ENCODE data around the gene NR2F6. TPM values are rescaled to one million over a fixed set of nuclear protein-coding genes. Genes with fewer than 3 reads are reported as not detected.

Gene NR2F6
- total and polyA plus RNA-seq, 2 experiments from 2014 or later = 64.0 to 209 TPM

DNA sequence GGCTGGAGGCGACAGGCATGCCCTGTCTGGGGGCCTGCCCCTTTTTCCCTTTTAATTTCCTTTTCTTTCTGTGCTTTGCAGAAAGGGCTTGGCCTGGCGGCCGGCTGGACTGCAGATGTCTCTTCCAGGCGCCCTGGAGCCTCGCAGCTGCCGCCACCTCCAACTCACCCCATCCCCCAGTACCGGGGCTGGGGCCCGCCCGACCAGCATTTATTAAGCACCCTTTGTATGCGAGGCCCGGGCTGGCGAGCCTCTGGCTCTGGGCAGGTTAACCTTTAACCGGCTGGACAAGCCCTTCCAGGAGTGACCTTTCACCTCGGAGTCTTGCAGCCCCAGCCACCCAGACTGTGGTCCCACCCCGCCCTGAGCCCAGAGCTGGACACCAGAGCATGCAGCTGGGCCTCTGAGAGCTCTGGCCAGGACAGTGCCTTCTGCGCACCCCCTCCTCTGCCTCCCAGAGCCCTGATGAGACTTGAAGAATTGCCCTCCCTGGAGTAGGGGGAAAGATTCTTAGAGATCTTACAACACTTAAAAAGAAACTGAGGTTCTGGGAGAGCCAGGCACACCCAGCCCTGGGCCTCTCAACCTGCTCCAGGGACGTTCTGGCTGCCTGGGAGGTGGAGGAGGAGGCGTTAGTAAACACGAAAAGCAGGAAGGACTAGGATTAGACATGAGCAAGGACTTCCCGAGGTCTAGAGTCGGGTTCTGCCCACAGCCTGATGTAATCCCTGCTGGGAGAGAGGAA lies 1.1 kb upstream of the NR2F6 start:
- no peak for TF ChIP-seq NANOG (IDR thresholded peaks at IDR 0.05; ENCODE audit: borderline replicate concordance)
- peak overlapping the region; percentile 78 for H3K4me2 ChIP-seq
- H2AFZ ChIP-seq = peak overlapping the region; percentile 38; the same call in 1 of the 2 replicates
- Mint-ChIP-seq H3K27ac (peak overlapping the region; percentile 78), H3K4me3 (peak overlapping the region; percentile 85), H3K36me3 (ENCODE audit: low read depth) (peaks cover 7% of the 10 kb centered on the region), H3K4me1 (peaks cover 35% of the 10 kb centered on the region), H3K27me3 (ENCODE audit: insufficient read depth, low read depth, poor library complexity) (peaks cover 27% of the 10 kb centered on the region), H3K9me3 (no peaks in the 10 kb centered on the region)
- ATAC-seq (peak; percentile 5), DNase-seq (ENCODE audit: low spot score) (peak; percentile 59)
- no peaks in the 10 kb centered on the region for H3K36me3 ChIP-seq (ENCODE audit: insufficient read depth)
- peaks cover 12% of the 10 kb centered on the region; the same call in 1 of the 2 replicates for H4K20me1 ChIP-seq (replicated peaks; ENCODE audit: insufficient read depth)
- peak overlapping the region; percentile 75 for H3K4me3 ChIP-seq
- H3F3A ChIP-seq (replicated peaks; ENCODE audit: low read depth) = peaks cover 33% of the 10 kb centered on the region
- peaks cover 33% of the 10 kb centered on the region for H3K79me2 ChIP-seq (replicated peaks; ENCODE audit: insufficient read depth)
- peaks cover 36% of the 10 kb centered on the region for H3K4me1 ChIP-seq (ENCODE audit: insufficient read depth)
- H3K9me2 ChIP-seq (ENCODE audit: insufficient read depth) = no peaks in the 10 kb centered on the region
- H3K27me3 ChIP-seq (ENCODE audit: insufficient read depth) = no peaks in the 10 kb centered on the region
- peak overlapping the region; percentile 99 for H3K27ac ChIP-seq (ENCODE audit: low read depth)

DNA sequence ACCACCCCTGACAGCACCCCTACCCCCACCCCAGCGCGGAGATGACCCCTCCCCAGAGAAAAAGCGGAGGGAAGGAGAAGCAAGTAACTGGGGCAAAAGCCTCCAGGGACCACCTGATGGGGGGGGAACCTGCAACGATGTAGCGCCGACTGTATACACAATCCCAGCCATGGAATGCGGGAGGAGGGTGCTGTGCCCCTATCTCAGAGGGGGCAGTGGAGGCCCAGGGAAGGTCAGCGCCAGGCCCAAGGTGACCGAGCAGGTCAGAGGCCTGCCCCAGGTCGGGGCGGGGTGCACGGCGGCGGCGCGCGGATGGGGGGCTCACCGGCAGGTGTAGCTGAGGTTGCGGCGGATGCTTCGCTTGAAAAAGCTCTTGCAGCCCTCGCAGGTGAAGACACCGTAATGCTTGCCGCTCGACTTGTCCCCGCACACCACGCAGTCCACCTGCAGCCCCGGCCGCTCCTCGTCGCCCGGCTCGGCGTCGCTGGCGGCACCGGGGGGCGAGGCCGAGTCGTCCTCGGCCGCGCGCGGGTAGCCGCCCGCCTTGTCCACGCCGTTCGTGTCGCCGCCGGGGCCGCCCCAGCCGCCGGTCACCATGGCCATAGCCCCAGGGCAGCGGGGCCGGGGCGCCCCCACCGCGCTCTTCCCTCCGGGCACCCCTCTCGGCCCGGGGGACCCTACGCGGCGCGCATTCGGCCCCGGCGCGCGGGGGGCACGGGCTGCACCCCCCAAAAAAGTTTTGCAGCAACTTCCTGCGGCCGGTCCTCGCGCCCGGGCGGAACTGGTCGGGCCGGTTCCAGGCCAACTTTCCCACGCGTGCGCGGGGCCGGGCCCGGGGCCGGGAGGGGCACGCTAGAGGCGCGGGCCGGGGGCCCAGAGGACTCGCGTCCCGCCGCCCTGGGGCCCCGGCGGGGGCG lies 843 bp downstream of the NR2F6 start:
- no peak for TF ChIP-seq ZNF462 (CRISPR knock-in tag; IDR thresholded peaks at IDR 0.05)
- TF ChIP-seq POLR2AphosphoS5 (IDR thresholded peaks at IDR 0.05; ENCODE audit: low read depth) = peak; percentile 24; the same call in 1 of the 2 replicates
- H3K9me3 Mint-ChIP-seq = no peaks in the 10 kb centered on the region
- H3K4me3 Mint-ChIP-seq = peak overlapping the region; percentile 94
- peak overlapping the region; percentile 93 for H3K4me2 ChIP-seq
- peaks cover 34% of the 10 kb centered on the region for H3K27me3 Mint-ChIP-seq (ENCODE audit: insufficient read depth, low read depth, poor library complexity)
- peaks cover 40% of the 10 kb centered on the region for H3F3A ChIP-seq (replicated peaks; ENCODE audit: low read depth)
- peaks cover 36% of the 10 kb centered on the region for H3K4me1 ChIP-seq (ENCODE audit: insufficient read depth)
- no peaks in the 10 kb centered on the region for H3K27me3 ChIP-seq (ENCODE audit: insufficient read depth)
- H3K9me2 ChIP-seq (ENCODE audit: insufficient read depth) = no peaks in the 10 kb centered on the region
- peaks cover 46% of the 10 kb centered on the region for H3K79me2 ChIP-seq (replicated peaks; ENCODE audit: insufficient read depth)
- peaks cover 12% of the 10 kb centered on the region for H3K36me3 Mint-ChIP-seq (ENCODE audit: low read depth)
- H3K4me1 Mint-ChIP-seq = peaks cover 47% of the 10 kb centered on the region
- peaks cover 14% of the 10 kb centered on the region; the same call in 1 of the 2 replicates for H4K20me1 ChIP-seq (replicated peaks; ENCODE audit: insufficient read depth)
- H3K27ac Mint-ChIP-seq = peak overlapping the region; percentile 89
- ATAC-seq (no peak), DNase-seq (ENCODE audit: low spot score) (peak; percentile 60)
- no peak overlapping the region for H3K27ac ChIP-seq (ENCODE audit: low read depth)
- no peaks in the 10 kb centered on the region for H3K36me3 ChIP-seq (ENCODE audit: insufficient read depth)
- H3K4me3 ChIP-seq = peak overlapping the region; percentile 93
- H2AFZ ChIP-seq = no peak overlapping the region

Measured in GM23338 (cell line).